ENCODE results near the gene MRPS7. TPM values are rescaled to one million over a fixed set of nuclear protein-coding genes. Genes with fewer than 3 reads are reported as not detected.
"Not testable (repeated sequence)": the region's sequence is repeated elsewhere in the genome, so short reads cannot be mapped to it uniquely, and the experiment has no call there.

MRPS7 gene
- total and polyA plus RNA-seq, 9 of the 15 experiments (the other 6 are each of a cell fraction or from before 2014, with no cell fraction given): 107 to 244 (median 132) TPM

GRCh38 chr17:75255954-75256698, 5.6 kb upstream of the MRPS7 start:
- ATAC-seq; H3K27ac ChIP-seq (ENCODE audit: extremely low read depth, low read depth, low read length); BruUV-seq (replicated peaks); FAIRE-seq; intact Hi-C loops (cut with micrococcal nuclease); H3K9me1 ChIP-seq (ENCODE audit: control insufficient read depth, insufficient read depth, low read length); H3K27me3 ChIP-seq (ENCODE audit: control insufficient read depth in 2 of 2, insufficient read depth in 2 of 2, low read length in 2 of 2); CTCF ChIA-PET (ENCODE audit: low intra/inter-chr PET ratio); POLR2A ChIA-PET; H4K20me1 ChIP-seq (replicated peaks; ENCODE audit: control insufficient read depth, insufficient read depth, low read length); H3K4me2 ChIP-seq (ENCODE audit: insufficient read depth, low read length); in situ Hi-C loops (cut with MboI); H3K9me3 ChIP-seq (replicated peaks; ENCODE audit: control insufficient read depth, insufficient read depth, low read depth, low read length); H3K4me3 ChIP-seq; DNase-seq (ENCODE audit: extremely low read depth in 1 of 4, low spot score in 3 of 4); H2AFZ ChIP-seq (ENCODE audit: low read depth, low read length); H3K9ac ChIP-seq (ENCODE audit: insufficient read depth in 1 of 2, low read depth in 2 of 2, low read length in 2 of 2); TF ChIP-seq PBX2 (CRISPR knock-in tag; IDR thresholded peaks at IDR 0.05; ENCODE audit: low read depth): not testable (repeated sequence)
- 61% methylated on average over 5 of the region's 11 CpGs for WGBS (ENCODE audit: insufficient coverage, low coverage, missing lambda C conversion rate)
- peak; percentile 33; the same call in 1 of the 2 replicates for TF ChIP-seq TAL1 (IDR thresholded peaks at IDR 0.05)
- TF ChIP-seq PKNOX1 (IDR thresholded peaks at IDR 0.05): peak; percentile 55; the same call in 1 of the 2 replicates
- peak; percentile 49 for TF ChIP-seq MEIS2 (IDR thresholded peaks at IDR 0.05; ENCODE audit: partially characterized antibody)
- TF ChIP-seq PBX2 (tag; conservative IDR thresholded peaks at IDR 0.05; ENCODE audit: low read depth): peak; percentile 75
- peak; percentile 63 for TF ChIP-seq CBFA2T3 (IDR thresholded peaks at IDR 0.05)
- TF ChIP-seq CBFA2T2 (conservative IDR thresholded peaks at IDR 0.05): peak; percentile 26; the same call in 1 of the 2 replicates
- TF ChIP-seq ARID1B (IDR thresholded peaks at IDR 0.05): peak; percentile 40
- 0 out of 2 replicates have a peak, but pooled peaks have one; percentile 26 for TF ChIP-seq TCF3 (CRISPR knock-in tag; IDR thresholded peaks at IDR 0.05)
- peaks cover 12% of the 10 kb centered on the region; the same call in 1 of the 3 replicates for H3K36me3 ChIP-seq (ENCODE audit: control insufficient read depth, insufficient read depth, low read length)
- H3K4me1 ChIP-seq (replicated peaks in 1 of 2; ENCODE audit: control insufficient read depth in 2 of 2, insufficient read depth in 2 of 2, low read length in 2 of 2): peaks cover 18 to 22% of the 10 kb centered on the region in 2 experiments; a peak in 4 of 5 replicates
- peaks cover 61% of the 10 kb centered on the region for H3K79me2 ChIP-seq (ENCODE audit: control insufficient read depth, insufficient read depth, low read length)

Data from K562 (cell line).